Measurements from ENCODE around the gene DQX1. TPM values are rescaled to one million over a fixed set of nuclear protein-coding genes. Genes with fewer than 3 reads are reported as not detected.

Gene DQX1
- total RNA-seq, 1 donor from 2014 or later, result 0.32 TPM

DNA sequence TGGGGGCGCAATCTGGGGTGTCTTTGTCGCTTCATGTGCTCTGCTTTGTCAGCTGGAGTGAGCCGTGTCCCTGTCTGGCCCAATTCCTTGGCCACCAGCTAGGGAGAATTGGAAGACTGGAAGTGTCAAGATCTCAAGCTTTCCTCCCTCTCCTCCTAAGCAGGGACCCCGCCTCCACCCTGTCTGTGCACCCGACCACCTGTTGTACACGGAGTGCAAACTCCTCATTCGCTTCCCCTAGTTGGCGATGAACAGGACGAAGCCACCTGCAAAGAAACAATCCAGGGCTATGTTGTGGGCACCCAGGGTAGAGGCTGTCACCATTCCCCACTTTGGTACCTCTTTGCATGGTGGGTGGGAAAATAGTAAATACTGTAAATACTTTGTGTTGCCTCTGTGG is 1.7 kb upstream of the DQX1 start:
- peaks cover under 1% of the 10 kb centered on the region for H3K27me3 Mint-ChIP-seq (ENCODE audit: unreplicated experiment)
- peaks cover 28% of the 10 kb centered on the region for H3K4me1 Mint-ChIP-seq (ENCODE audit: unreplicated experiment)
- no peaks in the 10 kb centered on the region for H3K9me3 Mint-ChIP-seq (ENCODE audit: unreplicated experiment)
- DNase-seq (ENCODE audit: extremely low spot score, unreplicated experiment), result no peak
- TF ChIP-seq, protein P1, sequence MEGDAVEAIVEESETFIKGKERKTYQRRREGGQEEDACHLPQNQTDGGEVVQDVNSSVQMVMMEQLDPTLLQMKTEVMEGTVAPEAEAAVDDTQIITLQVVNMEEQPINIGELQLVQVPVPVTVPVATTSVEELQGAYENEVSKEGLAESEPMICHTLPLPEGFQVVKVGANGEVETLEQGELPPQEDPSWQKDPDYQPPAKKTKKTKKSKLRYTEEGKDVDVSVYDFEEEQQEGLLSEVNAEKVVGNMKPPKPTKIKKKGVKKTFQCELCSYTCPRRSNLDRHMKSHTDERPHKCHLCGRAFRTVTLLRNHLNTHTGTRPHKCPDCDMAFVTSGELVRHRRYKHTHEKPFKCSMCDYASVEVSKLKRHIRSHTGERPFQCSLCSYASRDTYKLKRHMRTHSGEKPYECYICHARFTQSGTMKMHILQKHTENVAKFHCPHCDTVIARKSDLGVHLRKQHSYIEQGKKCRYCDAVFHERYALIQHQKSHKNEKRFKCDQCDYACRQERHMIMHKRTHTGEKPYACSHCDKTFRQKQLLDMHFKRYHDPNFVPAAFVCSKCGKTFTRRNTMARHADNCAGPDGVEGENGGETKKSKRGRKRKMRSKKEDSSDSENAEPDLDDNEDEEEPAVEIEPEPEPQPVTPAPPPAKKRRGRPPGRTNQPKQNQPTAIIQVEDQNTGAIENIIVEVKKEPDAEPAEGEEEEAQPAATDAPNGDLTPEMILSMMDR (IDR thresholded peaks at IDR 0.05), result no peak
- H3K27ac Mint-ChIP-seq (ENCODE audit: unreplicated experiment), result no peak overlapping the region
- H3K4me3 Mint-ChIP-seq (ENCODE audit: unreplicated experiment), result peak overlapping the region; percentile 95
- peaks cover 17% of the 10 kb centered on the region for H3K36me3 Mint-ChIP-seq (ENCODE audit: unreplicated experiment)

DNA sequence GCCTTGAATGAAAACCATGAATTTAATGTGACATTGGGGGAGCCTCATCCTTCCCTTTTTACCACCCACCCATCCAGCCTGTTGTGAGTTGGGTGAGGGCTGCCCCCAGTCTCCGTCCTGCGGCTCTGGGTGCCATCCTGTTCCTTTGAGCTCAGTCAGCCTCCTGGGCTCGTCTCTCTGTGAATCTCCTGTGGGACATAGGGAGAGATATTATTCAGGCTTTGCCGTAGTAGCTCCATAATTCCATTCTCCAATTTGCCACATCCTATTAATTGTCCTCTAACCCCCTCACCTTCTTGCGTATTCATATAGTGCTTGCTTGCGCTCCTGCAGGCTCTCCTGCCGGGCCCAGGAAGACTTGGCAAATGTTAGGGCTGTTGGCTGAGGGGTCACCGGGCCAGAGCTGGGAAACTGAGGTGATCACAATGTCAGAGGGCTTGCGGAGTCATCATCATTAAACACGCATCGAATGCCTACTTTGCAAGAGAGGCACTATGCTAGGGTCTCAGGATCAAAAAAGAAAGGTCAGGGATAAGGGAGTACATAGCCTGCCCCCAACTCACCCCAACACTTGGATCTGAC is 709 bp upstream of the DQX1 start:
- H3K4me3 Mint-ChIP-seq (ENCODE audit: unreplicated experiment), result no peak overlapping the region
- peaks cover 10% of the 10 kb centered on the region for H3K27me3 Mint-ChIP-seq (ENCODE audit: unreplicated experiment)
- H3K27ac Mint-ChIP-seq (ENCODE audit: unreplicated experiment), result no peak overlapping the region
- no peaks in the 10 kb centered on the region for H3K9me3 Mint-ChIP-seq (ENCODE audit: unreplicated experiment)
- DNase-seq (ENCODE audit: extremely low spot score, unreplicated experiment), result no peak
- peaks cover 24% of the 10 kb centered on the region for H3K4me1 Mint-ChIP-seq (ENCODE audit: unreplicated experiment)
- peaks cover 17% of the 10 kb centered on the region for H3K36me3 Mint-ChIP-seq (ENCODE audit: unreplicated experiment)
- TF ChIP-seq, protein P1 (IDR thresholded peaks at IDR 0.05), result no peak

DNA sequence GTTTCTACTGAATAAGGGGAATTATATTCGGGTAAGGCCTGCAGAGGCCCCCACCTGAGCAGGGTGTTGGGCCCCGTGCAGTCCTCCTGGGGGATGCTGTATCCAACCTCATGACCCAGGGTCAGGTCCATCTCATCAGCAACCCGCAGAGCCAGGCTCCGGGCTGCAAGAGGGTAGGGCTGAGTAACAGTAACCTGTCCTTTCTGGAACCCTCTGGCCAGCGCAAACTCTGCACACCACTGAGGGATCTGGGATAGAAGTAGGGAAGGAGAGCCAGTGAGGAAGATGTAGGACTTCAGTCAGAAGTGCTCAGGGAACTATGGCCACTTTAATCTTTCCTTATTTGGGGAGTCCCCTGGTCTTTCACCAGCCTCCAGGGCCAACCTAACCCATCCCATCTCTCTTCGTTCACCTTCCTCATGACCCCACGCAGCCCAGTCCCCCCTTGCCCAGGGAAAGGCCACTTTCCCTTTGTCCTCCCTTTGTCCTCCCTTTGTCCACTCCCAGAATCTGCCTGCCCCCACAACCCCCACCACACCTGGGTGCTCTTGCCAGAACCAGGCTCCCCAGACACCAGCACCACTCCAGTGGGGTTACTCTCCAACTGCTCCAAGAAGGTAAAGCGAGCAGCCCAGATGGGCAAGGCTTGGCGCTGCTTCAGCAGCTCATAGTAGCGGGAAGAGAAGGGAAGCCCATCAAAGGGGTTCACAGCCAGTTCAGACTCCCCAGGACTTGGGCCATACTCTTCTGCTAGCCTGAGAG is 895 bp downstream of the DQX1 start:
- TF ChIP-seq, protein P1 (IDR thresholded peaks at IDR 0.05), result no peak
- Mint-ChIP-seq H3K4me3 (ENCODE audit: unreplicated experiment) (no peak overlapping the region), H3K9me3 (ENCODE audit: unreplicated experiment) (no peaks in the 10 kb centered on the region), H3K4me1 (ENCODE audit: unreplicated experiment) (peaks cover 12% of the 10 kb centered on the region), H3K27me3 (ENCODE audit: unreplicated experiment) (peaks cover 21% of the 10 kb centered on the region), H3K27ac (ENCODE audit: unreplicated experiment) (no peak overlapping the region), H3K36me3 (ENCODE audit: unreplicated experiment) (peaks cover 17% of the 10 kb centered on the region)
- DNase-seq (ENCODE audit: extremely low spot score, unreplicated experiment), result no peak

DNA sequence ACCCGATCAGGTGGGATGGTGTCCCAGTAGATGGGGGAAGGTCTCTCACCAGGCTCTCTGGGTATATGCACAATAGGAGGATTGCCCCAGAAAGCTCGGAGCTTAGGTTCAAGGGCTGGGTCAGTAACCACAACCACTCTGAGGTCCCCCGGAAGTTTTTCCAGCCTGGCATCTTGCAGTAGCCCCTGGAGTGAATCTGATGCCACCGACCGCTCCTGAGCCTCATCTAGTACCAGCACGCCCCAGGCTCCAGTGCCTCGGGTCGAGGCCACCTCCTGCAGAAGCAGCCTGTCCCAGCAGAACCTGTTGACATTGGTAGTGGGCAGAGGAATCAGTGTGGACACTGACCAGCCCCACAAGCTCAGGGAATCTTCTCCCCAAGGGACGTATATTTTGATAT is 2.0 kb downstream of the DQX1 start:
- H3K27me3 Mint-ChIP-seq (ENCODE audit: unreplicated experiment), result peaks cover 33% of the 10 kb centered on the region
- TF ChIP-seq, protein P1 (IDR thresholded peaks at IDR 0.05), result no peak
- peaks cover 17% of the 10 kb centered on the region for H3K36me3 Mint-ChIP-seq (ENCODE audit: unreplicated experiment)
- no peak for DNase-seq (ENCODE audit: extremely low spot score, unreplicated experiment)
- no peak overlapping the region for H3K4me3 Mint-ChIP-seq (ENCODE audit: unreplicated experiment)
- no peaks in the 10 kb centered on the region for H3K9me3 Mint-ChIP-seq (ENCODE audit: unreplicated experiment)
- no peak overlapping the region for H3K27ac Mint-ChIP-seq (ENCODE audit: unreplicated experiment)
- peaks cover 11% of the 10 kb centered on the region for H3K4me1 Mint-ChIP-seq (ENCODE audit: unreplicated experiment)

DNA sequence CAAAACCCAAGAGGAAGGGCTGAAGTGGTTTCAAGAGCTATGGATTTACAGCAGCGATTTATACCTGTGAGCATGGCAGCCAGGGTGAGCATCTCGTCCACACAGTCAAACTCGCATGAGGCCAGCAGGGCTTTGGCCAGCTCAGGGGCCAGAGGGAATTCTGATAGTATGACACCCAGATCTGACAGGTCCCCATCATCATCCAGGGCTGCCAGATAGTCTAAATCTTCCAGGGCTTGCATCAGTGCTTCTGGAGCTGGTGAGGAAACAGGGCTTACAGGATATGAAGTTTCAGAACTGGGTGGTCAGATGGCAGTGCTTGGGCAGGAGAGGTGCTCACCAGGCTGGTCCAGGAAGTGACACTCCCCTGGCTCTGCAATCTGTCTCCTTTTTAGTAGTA is 3.5 kb downstream of the DQX1 start:
- H3K9me3 Mint-ChIP-seq (ENCODE audit: unreplicated experiment), result no peaks in the 10 kb centered on the region
- H3K36me3 Mint-ChIP-seq (ENCODE audit: unreplicated experiment), result peaks cover 17% of the 10 kb centered on the region
- no peak overlapping the region for H3K4me3 Mint-ChIP-seq (ENCODE audit: unreplicated experiment)
- H3K4me1 Mint-ChIP-seq (ENCODE audit: unreplicated experiment), result no peaks in the 10 kb centered on the region
- TF ChIP-seq, protein P1 (IDR thresholded peaks at IDR 0.05), result no peak
- H3K27ac Mint-ChIP-seq (ENCODE audit: unreplicated experiment), result no peak overlapping the region
- no peak for DNase-seq (ENCODE audit: extremely low spot score, unreplicated experiment)
- H3K27me3 Mint-ChIP-seq (ENCODE audit: unreplicated experiment), result peaks cover 48% of the 10 kb centered on the region
